Fibroblast of lung (primary cell): ENCODE results near the gene ALAS1. TPM values are rescaled to one million over a fixed set of nuclear protein-coding genes. Genes with fewer than 3 reads are reported as not detected.

Experiments used
- DNase-seq, 2 donors: peaks; one replicate each; pipeline versions ENCODE4 v3.0.0 to v3.0.0-alpha.2; 2010; ENCODE audit warnings: low read depth in 2 of 2
- H2AFZ ChIP-seq: 2 replicates; pipeline ENCODE4 v1.5.1; 2012; ENCODE audit warnings: low read length, control low read depth, inconsistent platforms
- H3K27ac ChIP-seq: 2 replicates; pipeline ENCODE4 v1.5.1; 2011; ENCODE audit warnings: low read length, control low read depth; ENCODE audit not compliant: insufficient read depth
- H3K27me3 ChIP-seq: 2 replicates; pipeline ENCODE4 v1.5.1; 2011; ENCODE audit warnings: mild to moderate bottlenecking, low read length; ENCODE audit not compliant: control insufficient read depth, insufficient read depth
- H3K36me3 ChIP-seq: 2 replicates; pipeline ENCODE4 v1.5.1; 2011; ENCODE audit warnings: low read length; ENCODE audit not compliant: control insufficient read depth, insufficient read depth
- H3K4me1 ChIP-seq: 2 replicates; pipeline ENCODE4 v1.5.1; 2011; ENCODE audit warnings: low read length; ENCODE audit not compliant: control insufficient read depth, insufficient read depth; ENCODE audit errors: extremely low read depth
- H3K4me2 ChIP-seq: 2 replicates; pipeline ENCODE4 v1.5.1; 2011; ENCODE audit warnings: low read length, control low read depth; ENCODE audit not compliant: insufficient read depth; ENCODE audit errors: extremely low read depth
- H3K4me3 ChIP-seq, 4 experiments: fragments of 200-600 bp in 1 of 4; sonication (generic) in 1 of 4; replicated peaks in 1 of 4; 2 replicates each; pipeline ENCODE4 v1.5.1; 2011 to 2016; ENCODE audit warnings: low read length in 4 of 4, low read depth in 3 of 4, mild to moderate bottlenecking in 3 of 4, control low read depth in 2 of 4, inconsistent platforms in 1 of 4, mixed read lengths in 1 of 4; ENCODE audit not compliant: insufficient read depth in 1 of 4; ENCODE audit errors: control extremely low read depth in 1 of 4
- H3K79me2 ChIP-seq: 2 replicates; pipeline ENCODE4 v1.5.1; 2012; ENCODE audit warnings: mild to moderate bottlenecking, low read length, inconsistent platforms; ENCODE audit not compliant: control insufficient read depth, insufficient read depth
- H3K9ac ChIP-seq: 2 replicates; pipeline ENCODE4 v1.5.1; 2011; ENCODE audit warnings: mild to moderate bottlenecking, low read length, control low read depth; ENCODE audit not compliant: insufficient read depth
- H3K9me3 ChIP-seq: 2 replicates; pipeline ENCODE4 v1.5.1; 2012; ENCODE audit warnings: low read depth, low read length; ENCODE audit not compliant: control insufficient read depth, insufficient read depth
- H4K20me1 ChIP-seq: 2 replicates; pipeline ENCODE4 v1.5.1; 2011; ENCODE audit warnings: low read length; ENCODE audit not compliant: control insufficient read depth, insufficient read depth; ENCODE audit errors: extremely low read depth
- EZH2 ChIP-seq: IDR thresholded peaks from 2 replicates; pipeline ENCODE4 v1.5.1; 2012; ENCODE audit warnings: low read length, control low read depth, mild to moderate bottlenecking; ENCODE audit errors: missing control alignments
- polyA plus RNA-seq, 2 donors: library from polyadenylated mRNA; depleted of rRNA in 1 of 2; stranded (reverse) in 1 of 2; unstranded in 1 of 2; fragments of >200 nt; gene quantifications; 2 replicates each; pipeline ENCODE4 v1.2.1, GENCODE V29; 2011 to 2012; ENCODE audit warnings: missing spikeins in 1 of 2
- total RNA-seq: library from RNA; depleted of rRNA; stranded (reverse); fragments of >200 nt; gene quantifications from 2 replicates; pipeline ENCODE4 v1.2.1, GENCODE V29; 2014
- TF ChIP-seq, protein P1 (sequence below), 2 donors: IDR thresholded peaks in 1 of 2; conservative IDR thresholded peaks in 1 of 2; 1 replicate in 1 of 2; 2 replicates in 1 of 2; pipeline ENCODE4 v1.5.1; 2011 to 2012; ENCODE audit warnings: low read length in 2 of 2, control low read depth in 1 of 2, inconsistent platforms in 1 of 2, low read depth in 1 of 2, mild to moderate bottlenecking in 1 of 2

Gene ALAS1
- total and polyA plus RNA-seq, 2 donors (not counting 1 experiment from before 2014, with no cell fraction given): 60.9 to 61.8 TPM

DNA sequence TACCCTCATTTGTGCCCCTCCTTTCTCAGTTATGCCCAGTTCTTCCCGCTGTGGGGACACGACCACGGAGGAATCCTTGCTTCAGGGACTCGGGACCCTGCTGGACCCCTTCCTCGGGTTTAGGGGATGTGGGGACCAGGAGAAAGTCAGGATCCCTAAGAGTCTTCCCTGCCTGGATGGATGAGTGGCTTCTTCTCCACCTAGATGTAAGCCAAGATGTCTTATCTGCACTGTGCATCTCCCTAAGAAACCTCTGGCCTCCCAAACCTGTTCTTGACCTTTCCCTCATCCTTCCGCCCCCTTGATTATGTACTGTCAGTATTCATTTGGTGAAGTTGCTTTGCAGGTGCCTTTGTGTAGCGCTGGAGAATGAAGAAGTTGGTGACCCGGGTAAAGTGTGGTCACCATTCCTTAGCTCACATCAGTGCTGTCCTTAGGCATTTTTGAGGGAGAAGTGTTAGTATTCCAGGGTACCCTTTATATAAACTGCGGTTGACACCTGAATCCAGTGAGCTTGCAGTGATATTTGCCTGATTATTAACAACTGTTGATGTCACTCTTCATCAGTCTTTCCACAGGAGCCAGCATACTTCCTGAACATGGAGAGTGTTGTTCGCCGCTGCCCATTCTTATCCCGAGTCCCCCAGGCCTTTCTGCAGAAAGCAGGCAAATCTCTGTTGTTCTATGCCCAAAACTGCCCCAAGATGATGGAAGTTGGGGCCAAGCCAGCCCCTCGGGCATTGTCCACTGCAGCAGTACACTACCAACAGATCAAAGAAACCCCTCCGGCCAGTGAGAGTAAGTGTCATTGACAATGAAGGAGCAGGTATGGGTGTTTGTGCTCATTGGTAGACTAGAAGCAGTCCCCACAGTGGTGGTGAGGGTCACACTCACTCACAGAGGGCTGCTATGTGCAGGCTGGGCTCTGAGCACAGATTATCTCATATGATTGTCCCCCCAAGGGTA is 966 bp downstream of the ALAS1 start:
- H3K27me3 ChIP-seq: no peaks in the 10 kb centered on the region
- peak overlapping the region; percentile 99 for H3K4me2 ChIP-seq
- peak overlapping the region; percentile 79 for H3K9ac ChIP-seq
- TF ChIP-seq EZH2: no peak
- TF ChIP-seq, protein P1, sequence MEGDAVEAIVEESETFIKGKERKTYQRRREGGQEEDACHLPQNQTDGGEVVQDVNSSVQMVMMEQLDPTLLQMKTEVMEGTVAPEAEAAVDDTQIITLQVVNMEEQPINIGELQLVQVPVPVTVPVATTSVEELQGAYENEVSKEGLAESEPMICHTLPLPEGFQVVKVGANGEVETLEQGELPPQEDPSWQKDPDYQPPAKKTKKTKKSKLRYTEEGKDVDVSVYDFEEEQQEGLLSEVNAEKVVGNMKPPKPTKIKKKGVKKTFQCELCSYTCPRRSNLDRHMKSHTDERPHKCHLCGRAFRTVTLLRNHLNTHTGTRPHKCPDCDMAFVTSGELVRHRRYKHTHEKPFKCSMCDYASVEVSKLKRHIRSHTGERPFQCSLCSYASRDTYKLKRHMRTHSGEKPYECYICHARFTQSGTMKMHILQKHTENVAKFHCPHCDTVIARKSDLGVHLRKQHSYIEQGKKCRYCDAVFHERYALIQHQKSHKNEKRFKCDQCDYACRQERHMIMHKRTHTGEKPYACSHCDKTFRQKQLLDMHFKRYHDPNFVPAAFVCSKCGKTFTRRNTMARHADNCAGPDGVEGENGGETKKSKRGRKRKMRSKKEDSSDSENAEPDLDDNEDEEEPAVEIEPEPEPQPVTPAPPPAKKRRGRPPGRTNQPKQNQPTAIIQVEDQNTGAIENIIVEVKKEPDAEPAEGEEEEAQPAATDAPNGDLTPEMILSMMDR (conservative IDR thresholded peaks at IDR 0.05 in 1 of 2, IDR thresholded peaks at IDR 0.05 in 1 of 2; ENCODE audit: low read depth in 1 of 2, low read length in 2 of 2): no peak
- H3K36me3 ChIP-seq: peaks cover 12% of the 10 kb centered on the region
- H4K20me1 ChIP-seq: no peaks in the 10 kb centered on the region
- peaks cover 28% of the 10 kb centered on the region for H3K4me1 ChIP-seq
- H3K27ac ChIP-seq: peak overlapping the region; percentile 65
- H3K4me3 ChIP-seq: peak overlapping the region; percentile 73 to 94 (median 86)
- H3K79me2 ChIP-seq: peaks cover 15% of the 10 kb centered on the region
- no peak for DNase-seq
- no peak overlapping the region for H2AFZ ChIP-seq
- no peaks in the 10 kb centered on the region for H3K9me3 ChIP-seq

DNA sequence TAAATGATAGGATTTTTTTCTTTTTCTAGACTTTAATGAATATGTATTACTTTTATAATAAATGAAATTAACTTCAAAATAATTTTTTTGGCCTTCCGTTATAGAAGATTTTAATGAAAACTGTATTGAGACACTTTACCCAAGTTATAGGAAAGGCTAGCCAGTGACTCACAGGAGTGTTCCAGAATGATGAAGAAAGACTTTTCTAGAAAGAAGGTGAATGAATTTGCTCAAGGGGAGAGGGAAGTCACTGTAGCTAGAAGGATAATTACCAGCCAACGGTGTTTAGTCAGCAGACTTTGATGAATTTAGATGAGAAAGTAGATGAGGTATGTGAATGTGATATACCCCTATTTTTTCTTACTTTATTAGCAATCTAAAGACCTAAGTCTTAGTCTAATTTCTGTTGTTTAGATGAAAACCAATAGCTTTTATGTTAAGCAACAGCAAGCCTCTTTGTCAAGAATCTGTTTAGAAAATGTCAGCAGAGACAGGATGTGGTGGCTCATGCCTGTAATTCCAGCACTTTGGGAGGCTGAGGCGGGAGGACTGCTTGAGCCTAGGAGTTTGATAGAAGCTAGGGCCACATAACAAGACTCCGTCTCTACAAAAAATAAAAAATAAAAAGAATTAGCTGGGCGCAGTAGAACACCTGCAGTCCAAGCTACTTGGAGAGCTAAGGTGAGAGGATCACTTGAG is 3.2 kb downstream of the ALAS1 start:
- Histone ChIP-seq H3K27me3 (no peaks in the 10 kb centered on the region), H4K20me1 (no peaks in the 10 kb centered on the region), H3K36me3 (peaks cover 23% of the 10 kb centered on the region), H3K4me2 (no peak overlapping the region), H3K9ac (no peak overlapping the region), H3K4me3 (no peak overlapping the region), H3K9me3 (no peaks in the 10 kb centered on the region), H3K27ac (peak overlapping the region; percentile 14), H3K79me2 (peaks cover 15% of the 10 kb centered on the region), H3K4me1 (peaks cover 22% of the 10 kb centered on the region), H2AFZ (no peak overlapping the region)
- DNase-seq: no peak
- TF ChIP-seq, protein P1 (conservative IDR thresholded peaks at IDR 0.05 in 1 of 2, IDR thresholded peaks at IDR 0.05 in 1 of 2; ENCODE audit: low read depth in 1 of 2, low read length in 2 of 2): no peak
- TF ChIP-seq EZH2: no peak

DNA sequence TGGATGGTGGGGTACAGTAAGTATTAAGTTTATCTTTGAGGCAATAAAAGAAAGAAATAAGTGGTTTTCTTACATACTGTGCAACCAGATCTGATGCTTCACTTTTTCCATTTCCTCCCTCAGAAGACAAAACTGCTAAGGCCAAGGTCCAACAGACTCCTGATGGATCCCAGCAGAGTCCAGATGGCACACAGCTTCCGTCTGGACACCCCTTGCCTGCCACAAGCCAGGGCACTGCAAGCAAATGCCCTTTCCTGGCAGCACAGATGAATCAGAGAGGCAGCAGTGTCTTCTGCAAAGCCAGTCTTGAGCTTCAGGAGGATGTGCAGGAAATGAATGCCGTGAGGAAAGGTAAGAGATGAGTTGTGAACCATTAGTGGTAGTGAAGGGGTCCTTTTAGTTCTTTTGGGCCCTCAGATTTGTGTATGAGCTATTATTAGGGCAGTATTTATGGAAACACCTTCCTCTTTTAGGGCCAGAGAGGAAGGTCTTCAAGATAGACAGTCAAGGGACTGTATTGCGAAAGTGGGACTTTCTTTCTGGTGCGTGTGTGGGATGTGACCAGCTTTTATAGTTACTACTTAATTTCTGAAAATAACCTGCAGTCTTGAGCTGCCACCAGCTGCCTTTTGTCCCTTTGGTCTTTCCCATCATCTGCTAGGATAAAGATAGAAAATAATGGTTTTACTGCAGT is 4.6 kb downstream of the ALAS1 start:
- Histone ChIP-seq H3K79me2 (peaks cover 15% of the 10 kb centered on the region), H2AFZ (no peak overlapping the region), H4K20me1 (no peaks in the 10 kb centered on the region), H3K36me3 (peaks cover 26% of the 10 kb centered on the region), H3K4me1 (peaks cover 12% of the 10 kb centered on the region), H3K9me3 (no peaks in the 10 kb centered on the region), H3K4me3 (no peak overlapping the region), H3K4me2 (no peak overlapping the region), H3K27me3 (no peaks in the 10 kb centered on the region), H3K9ac (no peak overlapping the region), H3K27ac (no peak overlapping the region)
- no peak for DNase-seq
- TF ChIP-seq, protein P1 (conservative IDR thresholded peaks at IDR 0.05 in 1 of 2, IDR thresholded peaks at IDR 0.05 in 1 of 2; ENCODE audit: low read depth in 1 of 2, low read length in 2 of 2): no peak
- TF ChIP-seq EZH2: no peak
